Osteoblast (primary cell): Measurements from ENCODE around the gene ZNF699. TPM values are rescaled to one million over a fixed set of nuclear protein-coding genes. Genes with fewer than 3 reads are reported as not detected.

Source experiments
- DNase-seq: peaks from one replicate; pipeline ENCODE4 v3.0.0; 2011; ENCODE audit warnings: low spot score, mixed read lengths; ENCODE audit not compliant: insufficient read length; ENCODE audit errors: missing footprints
- H2AFZ ChIP-seq: 2 replicates; pipeline ENCODE4 v1.6.0; 2011; ENCODE audit warnings: mild to moderate bottlenecking, low read length
- H3K27ac ChIP-seq: 2 replicates; pipeline ENCODE4 v1.5.1; 2011; ENCODE audit warnings: mild to moderate bottlenecking, low read depth, low read length, moderate library complexity
- H3K27me3 ChIP-seq: 2 replicates; pipeline ENCODE4 v1.6.0; 2012; ENCODE audit warnings: mild to moderate bottlenecking, control low read depth, inconsistent platforms, low read length, moderate library complexity; ENCODE audit not compliant: insufficient read depth
- H3K36me3 ChIP-seq: 2 replicates; pipeline ENCODE4 v1.5.1; 2011; ENCODE audit warnings: mild to moderate bottlenecking, low read length, control low read depth, moderate library complexity; ENCODE audit not compliant: insufficient read depth
- H3K4me1 ChIP-seq: 2 replicates; pipeline ENCODE4 v1.5.1; 2011; ENCODE audit warnings: mild to moderate bottlenecking, low read length, control low read depth, moderate library complexity; ENCODE audit not compliant: insufficient read depth
- H3K4me2 ChIP-seq: 2 replicates; pipeline ENCODE4 v1.6.0; 2011; ENCODE audit warnings: mild to moderate bottlenecking, low read length; ENCODE audit not compliant: insufficient read depth
- H3K4me3 ChIP-seq: fragments of 200-600 bp; sonication (generic); 3 replicates; pipeline ENCODE4 v1.5.1; 2012; ENCODE audit warnings: mild to moderate bottlenecking, low read length, inconsistent platforms; ENCODE audit not compliant: insufficient read depth
- H3K79me2 ChIP-seq: 2 replicates; pipeline ENCODE4 v1.6.0; 2012; ENCODE audit warnings: mild to moderate bottlenecking, low read length, control low read depth, inconsistent platforms; ENCODE audit not compliant: insufficient read depth
- H3K9me3 ChIP-seq: 2 replicates; pipeline ENCODE4 v1.5.1; 2011; ENCODE audit warnings: low read depth, low read length, control low read depth
- H4K20me1 ChIP-seq: 2 replicates; pipeline ENCODE4 v1.6.0; 2012; ENCODE audit warnings: mild to moderate bottlenecking, low read length, control low read depth; ENCODE audit not compliant: insufficient read depth
- CTCF ChIP-seq: IDR thresholded peaks from 2 replicates; pipeline ENCODE4 v1.5.1; 2011; ENCODE audit warnings: mild to moderate bottlenecking, low read depth, low read length, moderate library complexity; ENCODE audit errors: extremely low read depth
- total RNA-seq: library from RNA; depleted of rRNA; stranded (reverse); fragments of >200 nt; gene quantifications from 2 replicates; pipeline ENCODE4 v1.2.3, GENCODE V29; 2012

ZNF699 gene
- total RNA-seq = 17.1 and 19.2 TPM in 2 replicates

GRCh38 chr19:9309139-9309973 is at the start of gene ZNF699:
Gene ZNF699 (minus strand): TSS chr19:9309838. CDS start chr19:9305119, 4,719 bp downstream.
- peaks cover 31% of the 10 kb centered on the region for H3K79me2 ChIP-seq
- H3K36me3 ChIP-seq = peaks cover 8% of the 10 kb centered on the region
- no peaks in the 10 kb centered on the region for H3K9me3 ChIP-seq
- peak within 1 kb of the TSS; percentile 100 for H2AFZ ChIP-seq
- H4K20me1 ChIP-seq = no peaks in the 10 kb centered on the region
- H3K4me1 ChIP-seq = peaks cover 12% of the 10 kb centered on the region
- H3K4me3 ChIP-seq = peak within 1 kb of the TSS; percentile 99
- TF ChIP-seq CTCF = no peak
- H3K27ac ChIP-seq = peak within 1 kb of the TSS; percentile 95
- peak within 1 kb of the TSS; percentile 92 for H3K4me2 ChIP-seq
- no peaks in the 10 kb centered on the region for H3K27me3 ChIP-seq
- peak; percentile 96 for DNase-seq

GRCh38 chr19:9354651-9355050 is 45.0 kb upstream of the ZNF699 start:
- DNase-seq = no peak
- no peak overlapping the region for H2AFZ ChIP-seq
- no peaks in the 10 kb centered on the region for H3K36me3 ChIP-seq
- H3K4me2 ChIP-seq = no peak overlapping the region
- no peaks in the 10 kb centered on the region for H3K9me3 ChIP-seq
- no peaks in the 10 kb centered on the region for H3K4me1 ChIP-seq
- no peak for TF ChIP-seq CTCF
- H3K4me3 ChIP-seq = no peak overlapping the region
- no peaks in the 10 kb centered on the region for H3K79me2 ChIP-seq
- no peaks in the 10 kb centered on the region for H3K27me3 ChIP-seq
- H4K20me1 ChIP-seq = no peaks in the 10 kb centered on the region
- H3K27ac ChIP-seq = no peak overlapping the region

GRCh38 chr19:9353011-9353410 is 43.4 kb upstream of the ZNF699 start:
- TF ChIP-seq CTCF = no peak
- no peaks in the 10 kb centered on the region for H3K27me3 ChIP-seq
- H3K4me1 ChIP-seq = no peaks in the 10 kb centered on the region
- peak; percentile 23 for DNase-seq
- H3K4me2 ChIP-seq = no peak overlapping the region
- H3K27ac ChIP-seq = no peak overlapping the region
- no peak overlapping the region for H2AFZ ChIP-seq
- H3K79me2 ChIP-seq = no peaks in the 10 kb centered on the region
- H3K4me3 ChIP-seq = no peak overlapping the region
- peaks cover 2% of the 10 kb centered on the region for H3K9me3 ChIP-seq
- no peaks in the 10 kb centered on the region for H4K20me1 ChIP-seq
- no peaks in the 10 kb centered on the region for H3K36me3 ChIP-seq

- Histone ChIP-seq H4K20me1 (no peaks in the 10 kb centered on the region), H3K9me3 (peaks cover 6% of the 10 kb centered on the region), H2AFZ (no peak overlapping the region), H3K79me2 (no peaks in the 10 kb centered on the region), H3K4me2 (no peak overlapping the region), H3K27me3 (no peaks in the 10 kb centered on the region), H3K4me1 (no peaks in the 10 kb centered on the region), H3K4me3 (no peak overlapping the region), H3K36me3 (no peaks in the 10 kb centered on the region), H3K27ac (no peak overlapping the region)
- DNase-seq = no peak
- no peak for TF ChIP-seq CTCF
These were observed 42.9 kb upstream of the ZNF699 start for GRCh38 chr19:9352505-9352904.
